OCI-LY7 (cell line): Measurements from ENCODE around the gene INTS7. TPM values are rescaled to one million over a fixed set of nuclear protein-coding genes. Genes with fewer than 3 reads are reported as not detected.

ENCODE experiments used
- BruUV-seq: library from RNA; stranded (reverse); fragments of 400-500 nt; replicated peaks from 2 replicates; lab custom pipeline; 2021; lab: Mats Ljungman, UMichigan
- CTCF ChIA-PET: fragments of 300-600 bp; sonication (Branson Sonifier 250); formaldehyde crosslinking; loops from one replicate; lab custom pipeline; 2022; ENCODE audit warnings: antibody characterized with exemption; ENCODE audit not compliant: unreplicated experiment; lab: Charles Lee
- POLR2A ChIA-PET: fragments of 300-600 bp; sonication (Branson Sonifier 250); formaldehyde crosslinking; loops from one replicate; lab custom pipeline; 2022; ENCODE audit warnings: antibody characterized with exemption; lab: Charles Lee
- DNase-seq: peaks from one replicate; pipeline ENCODE4 v3.0.0-alpha.2; 2015; ENCODE audit warnings: low spot score
- H2AFZ ChIP-seq: fragments of 200-600 bp; sonication (generic), shearing (Covaris generic); 2 replicates; pipeline ENCODE4 v1.6.1; 2014; ENCODE audit warnings: mild to moderate bottlenecking, antibody characterized with exemption, low read length, moderate library complexity
- H3K27ac ChIP-seq: fragments of 200-600 bp; sonication (generic); 2 replicates; pipeline ENCODE4 v1.5.1; 2014; ENCODE audit warnings: mixed run types, low read depth, mild to moderate bottlenecking, moderate library complexity, low read length, inconsistent platforms; ENCODE audit not compliant: poor library complexity, severe bottlenecking
- H3K36me3 ChIP-seq: fragments of 200-600 bp; sonication (generic); 2 replicates; pipeline ENCODE4 v1.6.1; 2014; ENCODE audit warnings: mild to moderate bottlenecking, antibody characterized with exemption, low read length, moderate library complexity, mixed read lengths; ENCODE audit not compliant: insufficient read depth
- H3K4me1 ChIP-seq: fragments of 200-600 bp; sonication (generic); 2 replicates; pipeline ENCODE4 v1.5.1; 2014; ENCODE audit warnings: mild to moderate bottlenecking, low read length; ENCODE audit not compliant: insufficient read depth, poor library complexity, severe bottlenecking
- H3K4me2 ChIP-seq: fragments of 200-600 bp; sonication (generic); 2 replicates; pipeline ENCODE4 v1.6.1; 2014; ENCODE audit warnings: mild to moderate bottlenecking, low read length
- H3K4me3 ChIP-seq: fragments of 200-600 bp; sonication (generic); 2 replicates; pipeline ENCODE4 v1.5.1; 2014; ENCODE audit warnings: mild to moderate bottlenecking, low read depth, low read length; ENCODE audit not compliant: poor library complexity, severe bottlenecking
- H3K79me2 ChIP-seq: fragments of 200-600 bp; sonication (generic); 2 replicates; pipeline ENCODE4 v1.6.1; 2016; ENCODE audit warnings: low read depth, mild to moderate bottlenecking, low read length, moderate library complexity, mixed read lengths; ENCODE audit not compliant: insufficient read depth
- H3K9me2 ChIP-seq: fragments of 200-600 bp; sonication (generic); 2 replicates; pipeline ENCODE4 v1.6.1; 2016; ENCODE audit warnings: mild to moderate bottlenecking, low read length, mixed read lengths; ENCODE audit not compliant: insufficient read depth
- H3K9me3 ChIP-seq: fragments of 200-600 bp; sonication (generic); 2 replicates; pipeline ENCODE4 v1.6.1; 2014; ENCODE audit warnings: mild to moderate bottlenecking, mixed run types, low read length, mixed read lengths
- H4K20me1 ChIP-seq: fragments of 200-600 bp; sonication (generic); 2 replicates; pipeline ENCODE4 v1.6.1; 2014; ENCODE audit warnings: mild to moderate bottlenecking, antibody characterized with exemption, low read length, moderate library complexity, mixed read lengths; ENCODE audit not compliant: insufficient read depth
- CTCF ChIP-seq: fragments of 200-600 bp; sonication (generic); conservative IDR thresholded peaks from 2 replicates; pipeline ENCODE4 v1.5.1; 2014; ENCODE audit warnings: mild to moderate bottlenecking, antibody characterized with exemption, low read length, moderate library complexity, mixed read lengths
- EZH2phosphoT487 ChIP-seq: fragments of 200-600 bp; sonication (generic); IDR thresholded peaks from 2 replicates; pipeline ENCODE4 v1.6.1; 2018; ENCODE audit warnings: low read depth, borderline replicate concordance, mild to moderate bottlenecking, mixed run types, antibody characterized with exemption, low read length, moderate library complexity, mixed read lengths
- intact Hi-C: fragments of 100-400 bp; cut with micrococcal nuclease; formaldehyde crosslinking; loops from one replicate; pipeline ENCODE4 v1.10.0; 2022; ENCODE audit not compliant: unreplicated experiment
- total RNA-seq, 2 experiments: library from RNA; depleted of rRNA in 1 of 2; stranded (reverse); fragments of >200 nt in 1 of 2; shearing (Covaris generic) in 1 of 2; gene quantifications; 2 replicates each; pipeline ENCODE4 v1.2.3, GENCODE V29; 2014 to 2022

INTS7 gene
- total RNA-seq, 2 experiments from 2014 or later = 17.8 to 25.8 TPM

GRCh38 chr1:212062832-212063438 lies 27.6 kb upstream of the INTS7 start:
- TF ChIP-seq CTCF = peak; percentile 88
- no peak for TF ChIP-seq EZH2phosphoT487
- H4K20me1 ChIP-seq = peaks cover 3% of the 10 kb centered on the region; the same call in 1 of the 2 replicates
- ChIA-PET CTCF (no interaction called here), POLR2A (interaction anchor here (0.5 to 1.5 kb wide), 4 partner anchors 27 to 382 kb away, joined by 3 to 6 read pairs (median 3); partner anchors contain the start of gene DTL)
- H3K9me2 ChIP-seq = no peaks in the 10 kb centered on the region
- no peak overlapping the region for H3K4me2 ChIP-seq
- H3K4me1 ChIP-seq = no peaks in the 10 kb centered on the region
- no peaks in the 10 kb centered on the region for H3K79me2 ChIP-seq
- intact Hi-C loops = loop anchor here (2.0 to 5.0 kb wide), 2 partner anchors 224 to 394 kb away; partner anchors contain the start of gene PPP2R5A
- H3K9me3 ChIP-seq = no peaks in the 10 kb centered on the region
- H3K27ac ChIP-seq = no peak overlapping the region
- no peak overlapping the region for H3K4me3 ChIP-seq
- DNase-seq = peak; percentile 60
- no peak overlapping the region for H2AFZ ChIP-seq
- BruUV-seq = no TSS peak
- H3K36me3 ChIP-seq = peaks cover 94% of the 10 kb centered on the region

- H3K9me2 ChIP-seq = no peaks in the 10 kb centered on the region
Observed at GRCh38 chr1:212060632-212061472, 25.5 kb upstream of the INTS7 start.

More at GRCh38 chr1:212060632-212061472, 25.5 kb upstream of the INTS7 start:
- Histone ChIP-seq H3K27ac (no peak overlapping the region), H3K36me3 (peaks cover 94% of the 10 kb centered on the region), H2AFZ (no peak overlapping the region), H3K9me3 (peaks cover 12% of the 10 kb centered on the region), H3K4me1 (no peaks in the 10 kb centered on the region), H3K4me3 (no peak overlapping the region), H4K20me1 (no peaks in the 10 kb centered on the region), H3K4me2 (no peak overlapping the region), H3K79me2 (no peaks in the 10 kb centered on the region)
- CTCF ChIA-PET = no interaction called here
- DNase-seq = no peak
- intact Hi-C loops = loop anchor here (5.0 kb wide), 1 partner anchor 226 kb away; the partner anchor contains the start of gene PPP2R5A
- POLR2A ChIA-PET = interaction anchor here (0.7 to 1.4 kb wide), 5 partner anchors 21 to 603 kb away, joined by 3 to 5 read pairs (median 4); partner anchors contain the start of genes DTL and INTS7
- TF ChIP-seq EZH2phosphoT487 = no peak
- no peak for TF ChIP-seq CTCF
- BruUV-seq = no TSS peak
